ENCODE measurements around the gene UCN.

GRCh38 chr2:27356056-27356381 is 47.8 kb upstream of the UCN start:
- TF ChIP-seq CTCF (IDR thresholded peaks at IDR 0.05; ENCODE audit: extremely low read depth in 1 of 2, insufficient read depth in 1 of 2, low read depth in 1 of 2, low read length in 2 of 2) (no peak), JUN (IDR thresholded peaks at IDR 0.05; ENCODE audit: borderline replicate concordance, insufficient read depth, insufficient read length, low read depth) (no peak), POLR2A (IDR thresholded peaks at IDR 0.05; ENCODE audit: low read depth, low read length) (no peak), EZH2 (IDR thresholded peaks at IDR 0.05; ENCODE audit: borderline replicate concordance, low read depth, low read length, severe bottlenecking) (no peak)

All from endothelial cell of umbilical vein (primary cell).